IPS DF 19.7 (cell line): Measurements from ENCODE around the gene CCDC187.
"Not testable (repeated sequence)": the region's sequence is repeated elsewhere in the genome, so short reads cannot be mapped to it uniquely, and the experiment has no call there.

Experiments
- DNase-seq: peaks from one replicate; pipeline ENCODE4 v3.0.0-alpha.2; 2013; ENCODE audit warnings: low read depth, low spot score

CCDC187 gene

DNA sequence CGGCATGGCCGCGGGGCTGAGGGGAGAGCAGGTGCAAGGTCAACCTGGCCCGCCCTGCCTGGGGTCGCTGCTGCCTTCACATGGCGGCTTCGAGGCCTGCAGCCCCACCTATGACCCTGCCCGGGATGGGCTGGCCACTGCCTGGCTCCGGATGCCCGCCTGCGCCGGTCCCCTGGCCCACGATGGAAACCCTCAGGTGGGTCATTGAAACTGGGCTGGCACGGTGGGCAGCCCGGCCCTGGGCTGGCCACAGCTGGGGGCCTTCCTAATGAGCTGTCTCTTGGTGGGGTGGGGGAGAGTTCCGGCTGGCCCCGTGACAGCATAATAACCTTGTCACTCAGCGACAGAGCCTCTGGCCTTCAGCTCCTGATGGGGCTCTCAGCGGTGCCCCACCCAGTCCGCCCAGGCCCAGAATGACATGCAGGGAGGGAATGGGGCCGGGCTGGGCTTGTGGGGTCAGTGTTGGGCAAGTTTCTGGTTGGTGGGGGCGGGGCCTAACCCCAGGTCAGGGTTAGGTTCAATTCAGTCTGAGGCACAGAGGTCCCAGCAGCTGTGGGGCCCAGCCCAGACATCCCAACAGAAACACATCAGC, at the start of gene CCDC187:
CCDC187 (minus strand) TSS at position 270 of the 592 bp plus-strand sequence; CDS start at position 6, 264 bp downstream.
- DNase-seq, result no peak

DNA sequence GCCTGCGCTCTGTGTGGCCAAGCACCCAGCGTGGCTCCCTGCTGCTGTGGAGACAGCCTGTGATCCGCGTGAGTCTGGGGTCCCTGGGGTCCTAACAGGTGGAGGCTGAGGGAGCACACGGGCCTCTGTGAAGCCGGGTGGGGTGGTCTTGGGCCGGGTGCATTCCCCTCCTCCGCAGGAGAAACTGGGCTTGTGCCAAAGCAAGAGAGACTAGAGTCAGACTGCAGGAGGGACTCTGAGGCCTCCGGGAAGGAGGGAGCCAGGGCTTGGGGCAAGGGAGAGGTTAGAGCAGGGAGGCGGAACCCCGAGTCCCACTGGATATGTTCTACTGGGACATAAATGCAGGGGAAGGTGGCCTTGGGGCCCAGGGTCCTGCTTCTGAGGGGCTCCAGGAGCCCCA, 49.2 kb upstream of the CCDC187 start:
- DNase-seq, result no peak

DNA sequence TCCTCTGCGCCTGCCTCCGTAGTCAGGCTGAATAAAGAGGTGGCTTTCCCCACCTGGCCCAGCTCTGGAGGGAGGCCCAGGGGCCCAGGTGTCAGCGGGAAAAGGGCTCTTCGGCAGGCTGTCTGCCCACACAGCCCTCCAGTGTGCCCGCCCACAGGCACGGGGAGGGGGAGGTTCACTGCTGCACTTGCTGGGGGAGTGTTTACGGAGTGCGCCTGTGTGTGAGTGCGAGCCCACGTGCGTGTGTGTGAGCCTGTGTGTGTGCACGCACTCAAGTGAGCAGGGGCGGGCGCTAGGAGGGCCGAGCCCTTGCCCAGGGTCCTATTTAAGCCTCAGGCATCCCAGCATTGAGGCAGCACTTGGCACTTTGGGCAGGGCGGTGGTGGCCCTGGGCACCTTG, 48.8 kb upstream of the CCDC187 start:
- DNase-seq, result no peak

DNA sequence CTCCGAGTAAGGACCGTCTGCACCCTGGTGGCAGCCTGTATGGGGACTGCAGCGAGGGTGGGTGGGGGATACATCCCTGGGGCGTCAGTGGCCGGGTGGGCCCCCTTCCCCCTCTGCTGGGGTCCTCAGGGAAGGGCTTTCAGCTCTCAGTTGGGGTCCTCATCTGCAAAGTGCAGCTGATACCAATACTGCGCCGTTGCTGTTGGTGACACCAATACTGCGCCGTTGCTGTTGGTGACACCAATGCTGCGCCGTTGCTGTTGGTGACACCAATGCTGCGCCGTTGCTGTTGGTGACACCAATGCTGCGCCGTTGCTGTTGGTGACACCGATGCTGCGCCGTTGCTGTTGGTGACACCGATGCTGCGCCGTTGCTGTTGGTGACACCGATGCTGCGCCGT, 48.0 kb upstream of the CCDC187 start:
- not testable (repeated sequence) for DNase-seq

DNA sequence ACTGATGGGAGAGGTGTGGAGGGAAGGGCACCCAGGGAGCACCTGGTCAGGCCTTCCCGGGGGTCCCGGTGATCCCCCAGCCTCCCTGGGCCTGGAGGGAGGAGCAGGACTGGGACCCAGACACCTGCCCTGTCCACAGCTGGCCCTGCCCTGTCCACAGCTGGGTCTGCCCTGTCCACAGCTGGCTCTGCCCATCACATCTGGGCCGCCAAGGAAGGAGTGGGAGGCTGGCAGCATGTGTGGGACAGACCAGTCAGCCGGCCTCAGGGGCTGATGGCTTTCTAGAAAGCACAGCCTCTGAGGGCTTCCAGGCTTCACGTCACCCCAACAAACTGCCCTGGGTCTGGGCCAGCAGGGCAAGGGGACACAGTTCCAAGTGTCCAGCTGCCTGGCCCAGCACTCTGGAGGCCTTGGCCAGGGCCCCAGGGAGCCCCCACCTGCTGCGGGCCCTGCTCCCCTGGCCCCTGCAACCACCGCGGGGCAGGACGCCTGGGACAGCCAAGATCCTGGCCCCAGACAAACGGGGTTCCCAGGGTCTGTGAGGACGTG, 47.4 kb upstream of the CCDC187 start:
- no peak for DNase-seq

DNA sequence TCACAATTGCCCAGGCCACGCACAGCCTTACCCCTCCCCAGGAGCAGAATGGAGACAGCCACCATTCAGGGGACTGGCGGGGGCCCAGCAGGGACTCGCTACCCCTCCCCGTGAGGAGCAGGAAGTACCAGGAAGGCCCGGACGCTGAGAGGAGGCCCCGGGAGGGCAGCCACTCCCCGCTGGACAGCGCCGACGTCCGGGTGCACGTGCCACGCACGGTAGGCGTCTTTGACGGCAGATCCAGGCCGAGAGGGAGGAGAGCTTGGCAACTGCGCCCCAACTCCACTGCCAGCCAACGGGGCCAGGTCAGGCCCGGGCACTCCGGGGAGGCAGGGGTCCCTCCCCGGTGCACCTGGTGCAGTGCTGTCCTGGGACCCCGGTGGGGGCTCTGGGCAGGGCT, 45.7 kb upstream of the CCDC187 start:
- DNase-seq, result no peak

DNA sequence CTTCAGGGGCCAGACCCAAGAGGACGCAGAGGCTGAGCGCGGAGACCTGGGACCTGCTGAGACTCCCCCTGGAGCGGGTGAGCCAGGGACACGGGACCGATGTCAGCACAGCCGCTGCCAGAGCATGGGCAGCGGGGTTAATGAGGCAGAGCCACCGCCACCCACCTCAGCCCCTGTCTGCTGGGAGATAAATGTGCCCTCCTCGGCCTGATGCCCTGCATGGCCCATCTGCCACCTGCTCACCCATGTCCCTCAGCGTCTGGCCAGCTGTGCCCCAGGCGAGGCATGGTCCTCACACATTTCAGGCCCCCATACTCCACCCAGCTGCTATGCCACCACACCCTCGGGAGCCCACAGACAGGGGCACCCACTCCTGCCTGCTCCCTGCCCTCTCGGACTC, 44.8 kb upstream of the CCDC187 start:
- no peak for DNase-seq

DNA sequence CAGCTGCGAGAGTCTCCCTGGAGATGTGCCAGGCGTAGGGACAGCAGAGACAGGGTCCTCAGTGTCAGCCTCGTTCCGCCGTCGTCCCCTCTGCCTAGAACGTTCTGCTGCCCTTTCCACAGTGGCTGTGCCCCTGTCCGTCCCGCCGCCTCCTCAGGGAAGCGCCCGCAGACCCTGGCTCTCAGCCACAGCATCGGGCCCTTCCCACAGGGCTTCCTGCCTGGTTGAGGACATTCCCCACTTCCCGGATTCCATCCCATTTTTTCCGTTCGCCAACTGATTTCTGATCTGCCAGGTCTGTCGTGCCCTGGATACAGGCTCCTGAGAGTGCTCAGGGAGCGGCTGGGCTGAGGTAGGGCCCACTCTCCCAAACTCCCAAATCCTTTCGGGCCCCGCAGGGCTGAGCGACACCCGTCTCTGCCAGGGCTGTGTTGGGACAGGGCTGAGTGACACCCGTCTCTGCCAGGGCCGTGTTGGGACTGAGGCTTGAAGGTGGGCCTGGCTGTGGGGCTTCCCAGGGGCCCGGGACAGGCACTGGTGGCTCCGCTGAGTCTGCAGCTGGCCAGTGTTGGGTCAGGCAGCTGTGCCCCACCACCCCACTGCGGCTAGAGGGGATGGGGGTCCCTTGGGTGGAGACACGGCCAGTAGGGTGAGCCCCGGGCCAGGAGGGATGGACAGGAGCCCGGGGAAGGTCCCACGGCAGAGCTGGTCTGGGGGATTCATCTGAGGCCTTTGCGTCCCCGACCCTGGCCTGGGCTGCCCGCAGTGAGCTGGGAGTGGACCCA, 43.8 kb upstream of the CCDC187 start:
- no peak for DNase-seq

DNA sequence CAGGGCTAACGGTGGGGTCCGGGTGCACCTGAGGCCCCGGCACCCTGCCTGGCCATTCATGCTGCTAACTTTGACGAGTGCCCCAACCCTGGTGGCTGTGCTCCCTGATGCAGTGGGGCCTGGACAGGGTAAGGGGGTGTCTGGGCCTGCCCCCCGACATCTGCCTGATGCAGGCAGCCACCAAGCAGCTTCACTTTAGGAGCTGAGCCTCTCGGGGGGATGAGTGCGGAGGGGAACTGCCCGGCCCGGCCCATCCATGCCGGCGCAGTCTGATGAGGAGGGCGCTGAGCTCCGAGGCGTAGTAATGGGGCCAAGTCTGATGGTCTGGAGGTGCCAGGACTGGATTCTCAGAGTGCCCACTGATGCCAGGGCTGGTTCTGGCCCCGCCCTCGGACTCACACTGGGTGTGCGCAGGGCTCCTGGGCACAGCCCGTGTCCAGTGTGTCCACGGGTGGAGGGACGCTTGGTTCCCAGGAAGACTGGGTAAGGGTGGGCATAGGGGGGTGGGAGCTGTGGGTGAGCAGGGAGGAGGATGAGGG, 43.1 kb upstream of the CCDC187 start:
- no peak for DNase-seq

DNA sequence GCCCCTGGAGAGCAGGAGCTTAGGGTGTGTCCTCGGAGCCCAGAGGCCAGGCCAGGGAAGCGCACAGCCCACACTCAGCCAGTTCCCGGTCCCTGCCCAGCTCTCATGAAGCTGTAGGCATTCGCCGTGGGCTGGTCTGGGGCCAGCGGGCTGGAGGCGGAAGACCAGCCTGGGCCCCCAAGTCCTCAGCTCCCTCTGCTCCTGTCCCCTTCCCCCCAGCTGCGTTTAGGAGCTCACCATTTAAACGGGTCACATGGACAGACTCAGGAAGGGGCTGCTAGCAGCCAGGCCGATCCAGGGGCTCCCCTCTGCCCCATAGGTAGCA, 42.2 kb upstream of the CCDC187 start:
- no peak for DNase-seq

DNA sequence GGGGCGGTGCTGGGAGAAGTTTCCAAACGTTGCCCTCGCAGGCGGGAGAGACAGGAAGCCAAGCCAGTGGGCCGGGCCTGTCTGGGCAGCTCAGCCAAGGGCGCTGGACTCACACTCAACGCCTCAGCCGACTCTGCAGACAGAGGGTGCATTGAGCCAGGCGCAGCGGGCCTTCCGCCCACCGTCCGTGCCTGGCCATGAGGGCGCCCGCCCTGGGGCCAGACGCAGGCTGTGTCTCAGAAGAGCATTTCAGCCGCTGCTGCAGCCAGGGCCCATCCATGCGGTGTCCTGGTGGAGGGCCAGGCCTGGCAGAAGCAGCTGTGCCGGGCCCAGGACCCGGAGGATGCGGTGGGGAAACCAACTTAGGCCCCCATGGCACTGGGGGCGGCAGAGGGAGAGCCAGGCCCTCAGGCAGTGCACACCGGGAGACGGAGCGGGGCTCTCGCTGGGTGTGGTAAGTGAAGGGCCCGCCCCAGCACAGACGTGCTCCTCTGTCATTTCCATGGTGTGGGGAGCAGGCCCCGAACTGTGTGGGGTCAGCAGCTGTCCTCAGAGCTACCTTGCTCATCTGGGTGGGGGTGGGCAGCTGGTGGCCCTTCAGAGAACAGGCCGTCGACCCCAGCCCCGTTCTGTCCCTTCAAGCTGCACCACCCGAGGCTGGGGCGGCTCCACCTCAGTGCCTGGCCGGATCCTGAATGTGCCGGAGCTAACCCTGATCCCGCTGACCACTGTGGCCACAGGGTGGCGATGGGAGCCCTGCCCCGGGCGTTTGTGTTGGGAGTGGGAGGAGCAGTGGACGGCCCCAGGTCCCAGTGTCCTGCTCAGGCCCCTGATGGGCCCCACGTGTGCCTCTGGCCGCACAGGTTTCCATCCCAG, 41.6 kb upstream of the CCDC187 start:
- no peak for DNase-seq

DNA sequence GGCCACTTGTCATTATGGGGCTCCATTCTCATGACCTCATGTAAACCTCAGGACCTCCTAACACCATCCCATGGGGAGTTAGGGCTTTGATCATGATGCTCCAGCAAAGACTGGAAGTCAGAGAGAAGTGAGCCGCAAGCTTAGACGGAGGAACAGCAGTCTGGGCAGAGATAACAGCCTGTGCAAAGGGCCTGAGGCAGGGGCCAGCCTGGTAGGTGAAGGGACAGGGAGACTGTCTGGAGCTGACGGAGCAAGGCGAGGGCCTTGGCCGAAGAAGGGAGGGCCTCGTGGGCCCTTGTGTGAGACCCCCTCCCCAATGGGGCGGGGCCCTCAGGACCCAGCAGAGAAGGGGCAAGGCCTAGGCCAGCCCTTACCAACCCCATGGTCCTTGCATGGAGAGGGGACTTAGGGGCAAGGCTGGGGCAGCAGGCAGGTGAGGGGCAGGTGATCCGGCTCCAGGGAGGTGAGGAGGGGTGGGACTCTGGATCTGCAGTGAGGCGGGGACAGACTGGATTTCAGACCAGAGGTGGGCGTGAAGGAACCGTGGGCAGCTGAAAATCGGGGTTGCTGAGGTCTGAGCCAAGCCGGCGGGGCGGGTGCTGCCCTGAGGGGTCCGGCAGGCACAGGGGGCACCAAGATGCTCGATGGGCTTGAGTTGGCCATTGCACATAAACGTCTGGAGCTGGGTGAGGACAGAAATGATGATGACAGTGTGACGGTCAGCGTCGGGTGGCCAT, 40.8 kb upstream of the CCDC187 start:
- no peak for DNase-seq

DNA sequence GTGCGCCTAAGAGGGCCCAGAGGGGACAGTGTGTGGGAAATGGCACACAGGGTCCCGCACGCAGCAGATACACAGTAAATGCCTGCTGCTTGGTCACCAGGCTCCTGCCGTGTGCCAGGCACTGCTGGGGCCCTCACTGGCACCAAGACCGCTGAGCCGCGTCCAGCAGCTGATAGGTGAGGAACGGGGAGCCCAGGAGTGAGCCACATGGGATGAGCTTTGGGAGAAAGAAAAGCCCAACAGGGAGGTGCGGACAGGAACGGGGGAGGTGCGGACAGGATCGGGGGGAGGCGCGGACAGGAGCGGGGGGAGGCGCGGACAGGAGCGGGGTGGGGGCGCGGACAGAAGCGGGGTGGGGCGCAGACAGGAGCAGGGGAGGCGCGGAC, 40.0 kb upstream of the CCDC187 start:
- no peak for DNase-seq

DNA sequence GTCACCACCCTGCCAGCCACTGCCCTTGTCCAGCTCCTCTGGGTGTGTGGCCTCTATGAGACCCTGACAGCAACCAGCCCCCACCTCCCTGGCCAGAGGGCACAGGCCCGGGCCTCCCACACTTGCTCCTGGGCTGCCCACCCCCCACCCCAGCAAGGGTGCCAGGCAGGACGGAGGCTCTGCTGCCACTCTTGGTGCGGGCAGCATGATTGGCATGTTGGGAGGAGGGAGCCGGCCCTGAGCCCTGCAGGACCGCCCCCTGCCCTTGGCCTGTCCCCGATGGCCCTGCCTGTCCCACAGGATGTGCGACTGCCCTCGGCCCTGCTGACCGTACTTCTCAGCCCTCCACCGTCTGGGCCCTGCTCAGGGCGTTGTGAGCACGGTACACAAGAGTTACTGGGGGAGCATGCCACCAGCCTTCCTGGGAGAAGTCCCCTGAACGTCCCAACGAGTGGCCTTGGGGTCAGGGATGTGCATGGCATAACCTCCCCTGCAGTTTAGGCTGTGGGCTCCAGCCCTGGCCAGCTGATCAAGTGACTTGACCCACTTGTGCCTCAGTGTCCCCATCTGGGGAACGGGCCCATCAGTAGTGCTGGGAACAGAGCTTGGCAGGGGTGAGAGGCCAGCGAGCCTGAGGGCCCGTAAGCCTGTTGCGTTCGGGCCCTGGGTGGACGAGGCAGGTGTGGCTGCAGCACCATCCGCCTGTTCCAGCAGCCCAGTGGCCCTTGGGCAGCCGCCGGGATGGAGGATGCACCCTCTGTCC, 39.4 kb upstream of the CCDC187 start:
- no peak for DNase-seq

DNA sequence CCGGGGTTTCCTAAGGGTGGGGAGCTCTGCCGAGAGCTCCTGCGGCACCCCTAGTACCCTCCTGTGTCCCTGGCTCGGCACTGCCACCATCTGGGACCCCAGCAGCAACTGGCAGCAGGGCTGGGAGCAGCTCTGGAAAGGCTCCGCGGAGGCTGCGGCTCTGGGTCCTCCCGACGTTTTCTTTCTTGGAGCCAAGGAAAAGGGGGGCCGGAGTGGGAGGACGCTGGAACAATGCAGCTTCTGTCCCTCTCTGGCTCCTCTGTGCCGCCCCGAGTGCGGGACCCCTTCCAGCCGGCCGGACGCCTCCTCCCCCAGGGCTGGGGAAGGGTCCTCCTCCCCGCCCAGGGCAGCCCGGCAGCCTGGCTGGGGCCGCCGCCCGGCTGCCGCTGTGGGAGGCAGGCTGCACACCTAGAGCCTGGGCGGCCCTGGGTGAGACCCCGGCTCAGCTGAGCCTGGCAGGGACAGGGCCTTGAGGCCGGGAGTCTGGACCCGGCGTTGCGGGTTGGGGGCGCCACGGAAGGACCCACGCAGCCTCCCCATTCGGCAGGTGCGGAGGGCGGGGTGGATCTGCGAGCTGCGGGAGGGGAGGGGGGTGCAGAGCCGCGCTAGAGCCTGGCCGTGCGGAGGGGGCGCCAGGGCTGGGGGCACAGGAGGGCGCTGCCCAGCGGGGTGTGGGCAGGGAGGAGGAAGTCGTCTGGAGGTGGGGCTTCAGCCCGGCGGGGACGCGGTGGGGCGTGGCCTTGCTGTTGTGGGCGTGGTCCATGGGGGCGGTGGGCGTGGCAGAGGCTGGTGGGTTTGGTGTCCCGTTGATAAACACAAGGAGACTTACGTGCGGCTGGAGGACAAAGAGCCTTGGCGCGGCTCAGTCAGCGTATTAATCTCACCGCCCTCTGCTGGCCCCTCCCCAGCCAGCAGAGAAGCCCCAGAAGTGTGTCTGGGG, 38.6 kb upstream of the CCDC187 start:
- no peak for DNase-seq

DNA sequence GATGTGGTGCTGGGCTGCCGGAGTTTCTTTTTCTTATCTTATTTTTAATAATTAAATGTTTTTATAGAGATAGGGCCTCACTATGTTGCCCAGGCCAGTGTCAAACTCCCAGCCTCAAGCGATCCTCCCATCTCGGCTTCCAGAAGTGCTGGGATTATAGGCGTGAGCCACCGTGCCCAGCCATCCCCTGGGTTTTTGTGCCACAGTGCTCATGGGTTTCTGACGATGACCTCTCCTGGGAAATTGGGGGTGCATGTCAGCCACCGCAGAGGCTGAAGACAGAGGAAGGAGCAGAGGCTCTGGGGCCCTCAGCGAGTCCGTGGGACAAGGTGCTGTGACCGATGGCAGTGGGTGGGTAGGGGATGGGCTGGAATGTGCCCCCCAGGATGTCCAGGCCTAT, 37.9 kb upstream of the CCDC187 start:
- no peak for DNase-seq

DNA sequence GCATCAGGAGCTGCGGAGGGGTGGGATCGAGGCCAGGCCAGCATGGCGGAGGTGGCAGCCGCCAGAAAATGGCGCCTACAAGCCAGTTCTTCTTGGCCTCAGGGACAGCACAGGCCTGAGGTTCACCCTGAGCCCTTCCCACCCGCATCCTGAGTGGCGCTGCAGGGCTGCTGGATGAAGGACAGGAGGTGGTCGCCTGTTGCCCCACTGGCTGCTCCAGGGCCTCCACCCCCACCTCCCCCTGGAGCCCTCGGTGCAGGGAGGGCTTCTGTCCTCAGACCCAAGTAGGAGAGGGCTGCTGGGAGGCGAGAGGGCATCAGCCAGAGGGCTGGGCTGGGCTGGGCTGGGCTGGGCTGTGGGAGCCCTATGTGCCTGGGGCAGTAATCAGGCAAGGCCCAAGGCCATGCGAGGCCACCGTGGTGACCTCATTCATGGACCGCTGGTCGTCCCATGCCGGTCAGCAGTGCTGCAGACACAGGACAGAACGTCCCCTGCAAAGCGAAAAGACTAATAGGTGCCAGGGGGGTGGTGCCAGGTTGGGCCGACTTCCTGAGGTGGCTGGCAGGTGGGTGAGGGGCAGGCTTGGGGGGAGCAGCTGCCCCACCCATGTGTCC, 37.3 kb upstream of the CCDC187 start:
- DNase-seq, result no peak

DNA sequence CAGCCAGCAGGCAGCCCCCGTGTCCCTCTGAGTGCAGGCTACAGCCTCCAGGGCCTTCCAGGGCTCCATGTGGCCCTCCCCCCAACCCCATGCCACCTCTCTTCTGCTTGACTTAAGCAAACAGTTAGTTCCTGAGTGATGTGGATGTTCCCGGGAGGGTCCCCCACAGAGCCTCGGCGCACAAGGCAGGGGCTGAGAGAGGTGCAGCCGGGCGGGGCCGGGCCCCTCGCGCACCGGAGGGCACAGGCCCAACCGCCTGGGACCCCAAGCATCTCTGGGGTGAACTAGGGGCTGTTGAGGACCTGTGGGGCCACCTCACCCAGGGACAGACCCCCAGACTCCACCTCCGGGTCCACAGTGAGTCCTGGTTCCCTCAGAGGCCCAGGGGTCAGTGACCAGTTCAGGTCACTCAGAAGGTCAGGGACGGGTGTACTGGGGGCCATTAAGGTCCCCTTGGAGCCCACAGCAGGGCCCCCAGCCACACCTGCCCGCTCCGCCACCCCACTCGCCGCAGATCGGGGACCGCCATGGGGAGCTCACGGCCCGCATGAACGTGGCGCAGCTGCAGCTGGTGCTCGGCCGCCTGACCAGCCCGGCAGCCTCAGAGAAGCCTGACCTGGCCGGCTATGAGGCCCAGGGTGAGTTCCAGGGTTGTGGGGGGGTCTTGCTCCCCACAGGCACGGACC, 36.6 kb upstream of the CCDC187 start:
- no peak for DNase-seq

DNA sequence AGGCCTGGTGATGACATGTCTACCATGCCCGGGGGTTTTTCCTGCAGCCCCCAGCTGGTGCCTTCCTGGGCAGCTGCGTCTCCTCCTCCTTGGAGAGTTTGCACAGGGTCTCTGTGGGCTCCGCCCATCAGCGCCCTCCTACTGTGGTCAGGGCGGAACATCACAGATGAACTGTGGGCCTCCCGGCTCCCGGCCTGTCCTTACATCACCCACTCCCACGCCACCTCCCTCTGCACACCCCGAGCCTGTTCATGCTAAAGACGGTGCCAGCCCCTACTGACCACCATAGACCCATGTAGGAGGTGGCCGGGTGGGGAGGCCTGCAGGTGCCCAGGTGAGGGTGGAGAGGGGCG, 36.0 kb upstream of the CCDC187 start:
- no peak for DNase-seq
